Cardiac muscle cell (in vitro differentiated cells and primary cell): ENCODE data around the gene PRR19. TPM values are rescaled to one million over a fixed set of nuclear protein-coding genes. Genes with fewer than 3 reads are reported as not detected.

Experiments used
- DNase-seq, 2 donors: peaks; one replicate each; pipeline versions ENCODE4 v3.0.0 to v3.0.0-alpha.2; 2010 to 2017; ENCODE audit warnings: low read depth in 1 of 2, low spot score in 1 of 2
- H3K27ac ChIP-seq: fragments of 200-600 bp; sonication (generic); 2 replicates; pipeline ENCODE4 v1.5.1; 2016
- H3K27me3 ChIP-seq: fragments of 200-600 bp; sonication (generic); 2 replicates; pipeline ENCODE4 v1.6.0; 2016; ENCODE audit warnings: control low read depth
- H3K36me3 ChIP-seq: fragments of 200-600 bp; sonication (generic); 2 replicates; pipeline ENCODE4 v1.5.1; 2016; ENCODE audit warnings: control low read depth
- H3K4me1 ChIP-seq: fragments of 200-600 bp; sonication (generic); 2 replicates; pipeline ENCODE4 v1.8.1; 2017; ENCODE audit warnings: low read depth, mild to moderate bottlenecking, mixed run types
- H3K4me3 ChIP-seq: fragments of 200-600 bp; sonication (generic); 2 replicates; pipeline ENCODE4 v1.5.1; 2016; ENCODE audit warnings: mild to moderate bottlenecking
- H3K9me3 ChIP-seq: fragments of 200-600 bp; sonication (generic); 2 replicates; pipeline ENCODE4 v1.5.1; 2017; ENCODE audit warnings: low read depth, mild to moderate bottlenecking, control low read depth
- polyA plus RNA-seq: library from polyadenylated mRNA; unstranded; fragments of >200 nt; fragmentation: Nextera tagmentation; extraction: Ambion mirVana; gene quantifications from 2 replicates; pipeline ENCODE4 v1.2.1, GENCODE V29; 2016
- total RNA-seq: library from RNA; depleted of rRNA; stranded (reverse); fragments of >200 nt; gene quantifications from 2 replicates; pipeline ENCODE4 v1.2.3, GENCODE V29; 2016
- TF ChIP-seq, protein P1 (sequence below): IDR thresholded peaks from 2 replicates; pipeline ENCODE4 v1.5.1; 2012; ENCODE audit warnings: low read depth, mild to moderate bottlenecking, low read length

PRR19 gene
- total and polyA plus RNA-seq, 2 experiments from 2014 or later = 1.4 to 2.9 TPM

DNA sequence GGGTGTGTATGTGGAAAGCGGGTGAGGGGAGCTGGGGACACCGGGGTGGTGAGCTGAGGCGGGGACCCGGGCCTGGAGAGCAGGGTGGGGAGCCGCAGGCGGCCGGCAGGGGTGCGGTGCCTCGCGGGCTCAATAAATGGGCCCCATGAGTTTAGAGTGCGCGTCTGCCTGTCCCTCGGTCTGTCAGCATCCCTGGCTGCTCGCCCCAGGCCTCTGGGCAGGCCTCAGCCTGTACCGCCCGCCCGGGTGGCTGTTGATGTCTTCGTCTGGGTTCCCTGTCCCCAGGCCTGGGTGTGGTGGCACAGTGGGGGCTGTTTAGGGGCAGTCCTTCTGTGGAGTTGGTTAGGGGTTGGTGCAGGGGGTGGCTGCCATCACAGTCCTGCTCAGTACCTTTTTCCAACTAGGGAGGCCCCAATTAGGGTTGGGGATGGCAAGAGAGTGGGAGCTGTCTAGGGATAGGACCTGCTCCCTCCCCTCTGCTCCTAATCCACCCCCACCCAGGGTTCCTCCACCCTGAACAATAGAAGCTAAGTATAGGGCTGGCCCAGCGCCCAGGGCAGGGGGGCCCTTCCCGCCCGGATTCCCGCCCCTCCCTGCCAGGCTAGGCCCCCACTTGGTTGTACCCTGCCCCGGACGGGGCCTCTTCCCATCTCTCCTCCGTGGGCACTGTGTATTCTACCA, 20.6 kb upstream of the PRR19 start:
- Histone ChIP-seq H3K4me1 (peaks cover 52% of the 10 kb centered on the region), H3K27me3 (no peaks in the 10 kb centered on the region), H3K9me3 (no peaks in the 10 kb centered on the region), H3K36me3 (no peaks in the 10 kb centered on the region), H3K27ac (peak overlapping the region; percentile 81), H3K4me3 (peak overlapping the region; percentile 91)
- DNase-seq = peak; percentile 30 to 47
- TF ChIP-seq, protein P1, sequence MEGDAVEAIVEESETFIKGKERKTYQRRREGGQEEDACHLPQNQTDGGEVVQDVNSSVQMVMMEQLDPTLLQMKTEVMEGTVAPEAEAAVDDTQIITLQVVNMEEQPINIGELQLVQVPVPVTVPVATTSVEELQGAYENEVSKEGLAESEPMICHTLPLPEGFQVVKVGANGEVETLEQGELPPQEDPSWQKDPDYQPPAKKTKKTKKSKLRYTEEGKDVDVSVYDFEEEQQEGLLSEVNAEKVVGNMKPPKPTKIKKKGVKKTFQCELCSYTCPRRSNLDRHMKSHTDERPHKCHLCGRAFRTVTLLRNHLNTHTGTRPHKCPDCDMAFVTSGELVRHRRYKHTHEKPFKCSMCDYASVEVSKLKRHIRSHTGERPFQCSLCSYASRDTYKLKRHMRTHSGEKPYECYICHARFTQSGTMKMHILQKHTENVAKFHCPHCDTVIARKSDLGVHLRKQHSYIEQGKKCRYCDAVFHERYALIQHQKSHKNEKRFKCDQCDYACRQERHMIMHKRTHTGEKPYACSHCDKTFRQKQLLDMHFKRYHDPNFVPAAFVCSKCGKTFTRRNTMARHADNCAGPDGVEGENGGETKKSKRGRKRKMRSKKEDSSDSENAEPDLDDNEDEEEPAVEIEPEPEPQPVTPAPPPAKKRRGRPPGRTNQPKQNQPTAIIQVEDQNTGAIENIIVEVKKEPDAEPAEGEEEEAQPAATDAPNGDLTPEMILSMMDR = no peak

DNA sequence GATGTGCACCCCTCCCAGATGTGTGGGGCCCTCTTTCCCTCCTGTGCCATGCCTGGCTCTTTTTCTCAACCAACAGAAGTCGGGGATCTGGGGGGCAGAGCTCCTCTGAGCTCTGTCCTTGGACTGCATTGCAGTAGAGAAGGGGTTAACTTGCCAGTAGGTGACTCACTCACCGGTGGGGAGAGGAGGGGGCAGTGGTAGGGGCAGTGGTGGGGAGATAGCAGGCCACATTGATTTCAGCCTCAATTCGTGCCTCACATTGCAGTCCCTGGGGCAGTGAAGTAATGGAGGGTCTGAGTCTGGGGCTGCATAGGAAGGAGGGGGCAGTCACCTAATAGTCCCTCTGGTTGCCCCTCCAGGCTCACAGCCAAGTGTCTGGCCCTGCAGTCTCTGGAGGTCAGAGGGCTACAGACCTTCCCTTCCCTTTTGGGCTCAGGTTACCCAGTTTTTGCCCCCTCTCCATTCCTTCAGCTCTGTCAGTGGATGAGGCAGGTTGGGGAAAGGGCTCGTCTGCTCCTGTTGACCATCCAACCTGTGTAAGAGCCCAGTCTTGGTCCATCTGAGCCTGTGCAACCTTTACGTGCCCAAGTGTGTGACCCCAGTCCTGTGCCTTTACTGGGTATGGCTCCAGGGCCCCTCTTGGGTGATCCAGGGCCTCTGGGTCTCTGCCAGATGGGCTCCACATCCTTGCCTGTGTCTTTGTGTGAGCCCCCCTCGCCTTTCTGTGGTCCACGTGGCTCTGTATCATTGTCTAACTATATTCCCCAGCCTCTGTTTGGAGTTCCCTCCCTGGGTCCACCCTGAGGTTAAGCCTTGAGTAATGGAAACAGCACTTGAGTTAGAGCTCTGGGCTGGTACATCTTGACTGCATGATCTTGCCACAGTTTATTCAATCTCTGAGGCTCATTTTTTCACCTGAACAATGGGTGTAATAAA, 19.8 kb upstream of the PRR19 start:
- Histone ChIP-seq H3K27me3 (no peaks in the 10 kb centered on the region), H3K36me3 (peaks cover under 1% of the 10 kb centered on the region), H3K4me1 (peaks cover 52% of the 10 kb centered on the region), H3K27ac (peak overlapping the region; percentile 81), H3K4me3 (peak overlapping the region; percentile 91), H3K9me3 (no peaks in the 10 kb centered on the region)
- TF ChIP-seq, protein P1 = no peak
- peak in 1 of 2 donors; percentile 56 for DNase-seq

DNA sequence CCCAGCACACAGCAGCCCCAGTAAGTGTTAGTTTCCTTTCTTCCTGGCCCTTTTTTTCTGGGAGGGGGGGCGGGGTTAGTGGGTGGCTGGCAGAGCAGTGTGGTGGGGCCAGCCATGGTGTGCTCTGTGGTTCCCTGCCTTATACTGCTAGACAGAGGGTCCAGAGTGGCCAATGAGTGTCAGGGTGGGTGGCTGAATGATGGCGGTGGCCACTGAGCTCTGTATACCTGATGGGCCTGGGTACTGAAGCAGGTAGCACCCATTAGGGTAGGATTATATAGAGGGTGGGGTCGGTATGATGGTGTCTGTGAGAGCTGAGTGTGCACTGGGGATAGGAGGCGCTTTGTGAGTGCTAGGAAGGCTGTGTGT, 19.1 kb upstream of the PRR19 start:
- H3K27ac ChIP-seq = peak overlapping the region; percentile 81
- H3K4me3 ChIP-seq = no peak overlapping the region
- no peaks in the 10 kb centered on the region for H3K9me3 ChIP-seq
- TF ChIP-seq, protein P1 = no peak
- peaks cover 46% of the 10 kb centered on the region for H3K4me1 ChIP-seq
- H3K36me3 ChIP-seq = peaks cover 6% of the 10 kb centered on the region
- DNase-seq = no peak
- no peaks in the 10 kb centered on the region for H3K27me3 ChIP-seq

DNA sequence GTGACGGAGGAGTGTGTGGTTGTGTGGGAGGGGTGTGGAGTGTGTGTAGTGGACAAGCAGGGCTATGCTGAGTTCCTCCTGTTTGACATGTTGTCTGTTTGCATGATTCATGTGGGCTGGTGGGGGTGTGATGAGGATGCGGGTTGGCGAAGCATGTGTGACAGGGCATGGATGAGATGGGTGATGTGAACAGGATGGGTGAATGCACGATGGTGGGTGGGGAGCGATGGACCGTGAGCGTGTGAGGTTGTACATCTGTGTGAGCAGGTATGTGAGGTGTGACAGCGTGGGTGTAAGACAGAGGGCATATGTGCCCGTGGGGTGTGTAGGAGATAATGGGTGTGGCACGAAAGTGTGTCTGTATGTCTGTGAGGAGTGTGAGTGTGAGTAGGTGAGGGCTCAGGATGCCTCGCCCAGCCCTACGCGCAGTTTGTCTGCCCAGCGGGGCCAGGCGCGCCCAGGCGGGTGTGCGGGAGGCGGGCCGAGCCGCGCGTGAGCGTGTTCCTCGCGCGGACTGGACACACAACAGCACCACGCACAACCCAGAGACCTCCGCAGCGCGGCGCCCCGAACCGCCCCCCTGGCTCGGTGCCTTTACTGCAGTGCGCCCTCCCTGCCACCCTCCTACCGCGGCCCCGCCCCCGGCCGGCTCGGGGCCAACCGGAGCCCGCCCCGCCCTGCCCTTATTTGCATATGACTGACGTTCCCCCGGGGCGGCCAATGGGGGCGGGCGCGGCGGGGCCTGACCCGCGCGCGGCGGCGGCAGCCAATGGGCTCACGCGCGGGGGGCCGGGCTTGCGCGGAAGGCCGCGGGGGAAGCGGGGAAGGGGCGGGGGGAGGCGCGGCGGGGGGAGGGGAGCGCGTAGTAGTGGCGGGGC, 18.5 kb upstream of the PRR19 start:
- TF ChIP-seq, protein P1 = no peak
- Histone ChIP-seq H3K4me1 (peaks cover 41% of the 10 kb centered on the region), H3K27me3 (no peaks in the 10 kb centered on the region), H3K27ac (peak overlapping the region; percentile 94), H3K36me3 (peaks cover 12% of the 10 kb centered on the region), H3K9me3 (no peaks in the 10 kb centered on the region), H3K4me3 (peak overlapping the region; percentile 44)
- DNase-seq = peak; percentile 97

DNA sequence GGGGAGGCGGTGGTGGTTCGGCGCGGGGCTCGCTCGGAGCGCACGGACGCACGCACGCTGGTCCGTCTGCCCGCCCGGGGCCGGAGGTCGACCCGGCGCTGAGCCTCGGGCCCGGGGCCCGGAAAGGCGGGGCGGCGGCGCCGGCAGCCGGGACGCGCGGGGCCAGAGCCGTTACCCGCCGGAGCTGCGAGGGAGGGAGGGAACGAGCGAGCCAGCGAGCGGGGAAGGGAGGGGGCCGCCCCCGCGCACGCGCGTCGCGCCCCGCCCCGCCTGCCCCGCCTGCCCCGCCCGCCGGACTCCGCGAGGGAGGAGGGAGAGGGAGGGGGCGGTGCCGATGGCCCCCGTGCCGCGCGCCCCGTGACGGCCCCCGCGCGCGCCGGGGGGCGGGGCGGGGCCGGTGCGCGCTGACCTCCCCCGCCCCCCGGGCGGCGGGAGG, 17.8 kb upstream of the PRR19 start:
- TF ChIP-seq, protein P1 = no peak
- peaks cover 35% of the 10 kb centered on the region for H3K4me1 ChIP-seq
- H3K9me3 ChIP-seq = no peaks in the 10 kb centered on the region
- peak overlapping the region; percentile 94 for H3K27ac ChIP-seq
- DNase-seq = peak; percentile 85 to 88
- H3K27me3 ChIP-seq = no peaks in the 10 kb centered on the region
- H3K36me3 ChIP-seq = peaks cover 16% of the 10 kb centered on the region
- H3K4me3 ChIP-seq = peak overlapping the region; percentile 44
